H9 (cell line): Measurements from ENCODE around the gene SNX5. TPM values are rescaled to one million over a fixed set of nuclear protein-coding genes. Genes with fewer than 3 reads are reported as not detected.

Experiments used
- DNase-seq: peaks from one replicate; pipeline ENCODE4 v3.0.0-alpha.2; 2017
- H2AFZ ChIP-seq: one replicate; pipeline ENCODE4 v1.6.1; 2013; ENCODE audit warnings: mild to moderate bottlenecking, low read length, control low read depth, moderate library complexity
- H2AK5ac ChIP-seq: 2 replicates; pipeline ENCODE4 v1.6.1; 2013; ENCODE audit warnings: low read length, control low read depth, mixed read lengths; ENCODE audit not compliant: insufficient read length
- H2BK120ac ChIP-seq: one replicate; pipeline ENCODE4 v1.6.1; 2013; ENCODE audit warnings: low read depth, mild to moderate bottlenecking, low read length, control low read depth, inconsistent platforms; ENCODE audit not compliant: poor library complexity, severe bottlenecking
- H2BK12ac ChIP-seq: 2 replicates; pipeline ENCODE4 v1.6.1; 2013; ENCODE audit warnings: low read length, control low read depth, mixed read lengths, low read depth; ENCODE audit not compliant: insufficient read length
- H2BK15ac ChIP-seq: 2 replicates; pipeline ENCODE4 v1.6.1; 2013; ENCODE audit warnings: low read depth, low read length, control low read depth
- H2BK20ac ChIP-seq: one replicate; pipeline ENCODE4 v1.6.1; 2013; ENCODE audit warnings: low read depth, mild to moderate bottlenecking, low read length, control low read depth, inconsistent platforms; ENCODE audit not compliant: poor library complexity, severe bottlenecking
- H2BK5ac ChIP-seq: 2 replicates; pipeline ENCODE4 v1.6.1; 2013; ENCODE audit warnings: low read length, control low read depth, mixed read lengths; ENCODE audit not compliant: insufficient read length
- H3K14ac ChIP-seq: 2 replicates; pipeline ENCODE4 v1.6.1; 2013; ENCODE audit warnings: low read length, control low read depth; ENCODE audit not compliant: insufficient read depth
- H3K18ac ChIP-seq: 2 replicates; pipeline ENCODE4 v1.6.1; 2013; ENCODE audit warnings: low read depth, mild to moderate bottlenecking, mixed read lengths, low read length, control low read depth; ENCODE audit not compliant: insufficient read length
- H3K23ac ChIP-seq: 2 replicates; pipeline ENCODE4 v1.6.1; 2013; ENCODE audit warnings: low read length, control low read depth, mixed read lengths, low read depth; ENCODE audit not compliant: insufficient read length
- H3K23me2 ChIP-seq: 2 replicates; pipeline ENCODE4 v1.6.1; 2013; ENCODE audit warnings: low read depth, mild to moderate bottlenecking, mixed read lengths, low read length, control low read depth; ENCODE audit not compliant: insufficient read length, poor library complexity, severe bottlenecking
- H3K27ac ChIP-seq: 2 replicates; pipeline ENCODE4 v1.5.1; 2013; ENCODE audit warnings: low read length, control low read depth, mixed read lengths, low read depth; ENCODE audit not compliant: insufficient read length
- H3K27me3 ChIP-seq: 2 replicates; pipeline ENCODE4 v1.6.1; 2013; ENCODE audit warnings: low read length, control low read depth, inconsistent platforms; ENCODE audit not compliant: insufficient read depth
- H3K4ac ChIP-seq: 2 replicates; pipeline ENCODE4 v1.6.1; 2013; ENCODE audit warnings: low read depth, mild to moderate bottlenecking, control low read depth, inconsistent platforms, low read length, moderate library complexity
- H3K4me1 ChIP-seq: 2 replicates; pipeline ENCODE4 v1.6.1; 2013; ENCODE audit warnings: low read length, control low read depth, inconsistent platforms; ENCODE audit not compliant: insufficient read depth
- H3K4me2 ChIP-seq: 2 replicates; pipeline ENCODE4 v1.6.1; 2013; ENCODE audit warnings: low read length, control low read depth, mixed read lengths; ENCODE audit not compliant: insufficient read length, insufficient read depth
- H3K56ac ChIP-seq: 2 replicates; pipeline ENCODE4 v1.6.1; 2013; ENCODE audit warnings: low read depth, mild to moderate bottlenecking, mixed read lengths, low read length, control low read depth; ENCODE audit not compliant: insufficient read length
- H3K79me1 ChIP-seq: 2 replicates; pipeline ENCODE4 v1.6.1; 2013; ENCODE audit warnings: low read depth, mild to moderate bottlenecking, moderate library complexity, low read length, control low read depth, inconsistent platforms; ENCODE audit not compliant: insufficient read depth, poor library complexity, severe bottlenecking
- H3K79me2 ChIP-seq: 2 replicates; pipeline ENCODE4 v1.6.1; 2013; ENCODE audit warnings: low read length, control low read depth, inconsistent platforms; ENCODE audit not compliant: insufficient read depth
- H3K9ac ChIP-seq: 2 replicates; pipeline ENCODE4 v1.6.1; 2013; ENCODE audit warnings: low read length, control low read depth, mixed read lengths; ENCODE audit not compliant: insufficient read length; ENCODE audit errors: extremely low read depth
- H3K9me3 ChIP-seq: one replicate; pipeline ENCODE4 v1.6.1; 2013; ENCODE audit warnings: low read depth, low read length, inconsistent platforms; ENCODE audit not compliant: control insufficient read depth
- H3T11ph ChIP-seq: one replicate; pipeline ENCODE4 v1.6.1; 2013; ENCODE audit warnings: mild to moderate bottlenecking, low read length, control low read depth, inconsistent platforms
- H4K20me1 ChIP-seq: one replicate; pipeline ENCODE4 v1.6.1; 2013; ENCODE audit not compliant: control insufficient read depth, insufficient read length, insufficient read depth
- H4K5ac ChIP-seq: 2 replicates; pipeline ENCODE4 v1.6.1; 2013; ENCODE audit warnings: low read depth, mild to moderate bottlenecking, mixed read lengths, low read length, control low read depth; ENCODE audit not compliant: insufficient read length
- H4K8ac ChIP-seq: replicated peaks from 2 replicates; pipeline ENCODE4 v1.6.1; 2013; ENCODE audit warnings: low read length, control low read depth, mixed read lengths, low read depth; ENCODE audit not compliant: insufficient read length
- H4K91ac ChIP-seq: 2 replicates; pipeline ENCODE4 v1.6.1; 2013; ENCODE audit warnings: low read depth, mild to moderate bottlenecking, moderate library complexity, mixed read lengths, low read length, control low read depth; ENCODE audit not compliant: insufficient read length
- H3K27ac Mint-ChIP-seq, 3 experiments: 2 replicates in 2 of 3; 3 replicates in 1 of 3; pipeline ENCODE4 v1.8.0; 2020 to 2021; ENCODE audit warnings: mixed read lengths in 3 of 3, mild to moderate bottlenecking in 1 of 3, moderate library complexity in 1 of 3
- H3K27me3 Mint-ChIP-seq: 2 replicates; pipeline ENCODE4 v1.8.0; 2021; ENCODE audit warnings: low read depth, mild to moderate bottlenecking, moderate library complexity, mixed read lengths
- H3K36me3 Mint-ChIP-seq, 3 experiments: 2 replicates in 2 of 3; 3 replicates in 1 of 3; pipeline ENCODE4 v1.8.0; 2020 to 2021; ENCODE audit warnings: low read depth in 3 of 3, mixed read lengths in 3 of 3; ENCODE audit not compliant: insufficient read depth in 1 of 3
- H3K4me1 Mint-ChIP-seq, 2 experiments: 2 replicates each; pipeline ENCODE4 v1.8.0; 2020; ENCODE audit warnings: mixed read lengths in 2 of 2
- H3K4me3 Mint-ChIP-seq, 2 experiments: 2 replicates in 1 of 2; 3 replicates in 1 of 2; pipeline ENCODE4 v1.8.0; 2020 to 2021; ENCODE audit warnings: mild to moderate bottlenecking in 2 of 2, mixed read lengths in 2 of 2, moderate library complexity in 1 of 2
- H3K9me3 Mint-ChIP-seq, 2 experiments: 2 replicates in 1 of 2; 3 replicates in 1 of 2; pipeline ENCODE4 v1.8.0; 2020; ENCODE audit warnings: mild to moderate bottlenecking in 2 of 2, mixed read lengths in 2 of 2, moderate library complexity in 1 of 2
- CTCF ChIP-seq: fragments of 200-600 bp; sonication (generic); conservative IDR thresholded peaks from 3 replicates; pipeline ENCODE4 v1.8.0; 2021; ENCODE audit warnings: antibody characterized with exemption, mild to moderate bottlenecking
- WGBS: extraction: QIAGEN DNeasy Blood & Tissue Kit; methylation state at CpG from one replicate; pipeline ENCODE4 v1.1.7; 2013; ENCODE audit warnings: missing lambda C conversion rate, low lambda C conversion rate, mixed read lengths; ENCODE audit not compliant: insufficient read length; ENCODE audit errors: extremely low coverage; 5-methylcytosine and 5-hydroxymethylcytosine counted together
- total RNA-seq: library from RNA; stranded (reverse); gene quantifications from 2 replicates; pipeline ENCODE4 v1.2.1, GENCODE V29; 2021

Gene SNX5
- total RNA-seq, 1 experiment from 2014 or later: 194 TPM

- no peak overlapping the region for H2BK120ac ChIP-seq
- no peak overlapping the region for H3K56ac ChIP-seq
- no peaks in the 10 kb centered on the region for H3K9me3 ChIP-seq
- H4K20me1 ChIP-seq: no peaks in the 10 kb centered on the region
- no peak overlapping the region for H4K91ac ChIP-seq
- WGBS: no CpG with 5 or more reads among the region's 3 CpGs
- no peak overlapping the region for H3K23ac ChIP-seq
- no peak overlapping the region for H3K4me3 Mint-ChIP-seq
- no peak overlapping the region for H3K14ac ChIP-seq
- peaks cover 0 to 4% (median 0%) of the 10 kb centered on the region in 3 experiments; a peak in 1 of 7 replicates for H3K36me3 Mint-ChIP-seq
- no peak overlapping the region for H2BK12ac ChIP-seq
- H3K79me1 ChIP-seq: no peaks in the 10 kb centered on the region
- TF ChIP-seq CTCF: no peak
- no peak overlapping the region for H3T11ph ChIP-seq
- DNase-seq: no peak
- no peak overlapping the region for H3K9ac ChIP-seq
- H3K27ac ChIP-seq: no peak overlapping the region
- no peak overlapping the region for H4K5ac ChIP-seq
- no peaks in the 10 kb centered on the region for H3K79me2 ChIP-seq
- no peak overlapping the region for H3K18ac ChIP-seq
- no peak overlapping the region for H3K4me2 ChIP-seq
- H3K27me3 ChIP-seq: no peaks in the 10 kb centered on the region
- H3K4ac ChIP-seq: no peak overlapping the region
- H3K9me3 Mint-ChIP-seq: peaks cover 0 to 5% of the 10 kb centered on the region in 2 experiments; a peak in 2 of 5 replicates
- H2AFZ ChIP-seq: no peak overlapping the region
- H2BK20ac ChIP-seq: no peak overlapping the region
- H3K4me1 Mint-ChIP-seq: peaks cover 26 to 27% of the 10 kb centered on the region in 2 experiments
- no peaks in the 10 kb centered on the region for H3K27me3 Mint-ChIP-seq
- no peak overlapping the region for H3K27ac Mint-ChIP-seq
- no peak overlapping the region for H4K8ac ChIP-seq
- peaks cover 8% of the 10 kb centered on the region; the same call in 1 of the 2 replicates for H3K4me1 ChIP-seq
- H2AK5ac ChIP-seq: no peak overlapping the region
- H3K23me2 ChIP-seq: no peaks in the 10 kb centered on the region
- H2BK5ac ChIP-seq: no peak overlapping the region
- H2BK15ac ChIP-seq: no peak overlapping the region
Observed at GRCh38 chr20:17896771-17897369, 71.7 kb downstream of the SNX5 start.
